ENCODE measurements around the gene ISG15. TPM values are rescaled to one million over a fixed set of nuclear protein-coding genes. Genes with fewer than 3 reads are reported as not detected.

ISG15 gene
- total and polyA plus RNA-seq, 2 experiments from 2014 or later: 73.4 to 110 TPM

DNA sequence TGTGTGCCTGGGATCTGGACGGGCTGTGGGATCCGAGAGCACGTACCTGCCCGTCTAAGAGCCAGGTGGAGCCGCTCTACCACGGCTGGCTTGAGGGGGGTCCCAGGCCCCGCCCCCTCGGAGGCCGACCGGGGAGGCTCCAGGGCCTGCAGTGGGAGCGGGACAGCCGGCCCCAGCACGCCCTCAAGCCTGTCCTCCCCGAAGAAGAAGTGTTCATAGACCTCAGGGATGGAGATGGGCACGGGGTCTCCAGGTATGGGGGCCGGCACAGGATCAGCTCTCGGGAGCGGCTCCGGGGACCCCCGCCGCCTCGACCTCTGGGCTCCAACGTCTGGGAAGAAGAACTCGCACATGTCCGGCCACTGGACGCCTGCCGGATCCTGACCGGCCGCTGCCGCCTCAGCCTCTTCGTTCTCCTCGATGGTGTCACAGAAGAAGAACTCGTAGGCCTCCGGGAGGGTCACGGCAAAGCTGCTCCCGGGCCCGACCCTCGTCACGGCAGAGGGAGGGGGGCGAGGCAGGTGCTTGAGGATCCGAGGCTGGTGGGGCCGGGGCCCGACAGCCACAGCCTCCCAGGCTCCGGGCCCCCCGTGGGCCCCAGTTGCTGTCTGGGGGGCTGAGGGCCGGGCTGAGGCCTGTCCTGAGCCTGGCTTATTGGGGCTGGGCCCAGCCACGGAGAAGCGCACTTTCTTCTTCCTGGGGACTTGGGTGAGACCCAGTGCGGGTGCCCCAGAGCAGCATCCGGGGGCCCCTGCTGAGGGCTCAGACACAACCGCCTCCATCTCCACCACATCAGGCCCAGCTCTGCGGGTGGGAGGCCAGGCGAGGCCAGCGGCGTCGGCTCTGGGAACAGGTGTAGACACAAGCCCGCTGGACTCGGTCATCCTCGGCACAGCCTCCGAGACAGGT is 34.2 kb upstream of the ISG15 start:
- peaks cover 30% of the 10 kb centered on the region for H3K27me3 ChIP-seq

DNA sequence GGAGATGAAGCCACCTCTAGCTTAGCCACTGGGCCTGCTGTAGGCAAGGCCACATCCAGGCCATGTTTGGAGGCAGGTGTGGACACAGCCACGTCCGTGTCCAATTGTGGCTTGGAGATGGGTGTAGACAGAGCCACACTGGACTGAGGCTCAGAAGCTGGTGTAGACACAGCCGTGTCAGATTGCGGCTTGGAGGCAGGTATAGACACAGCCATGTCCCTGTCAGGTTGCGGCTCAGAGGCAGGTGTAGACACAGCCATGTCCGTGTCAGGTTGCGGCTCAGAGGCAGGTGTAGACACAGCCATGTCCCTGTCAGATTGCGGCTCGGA is 33.6 kb upstream of the ISG15 start:
- Histone ChIP-seq H3K27me3 (peaks cover 26% of the 10 kb centered on the region), H3K4me1 (ENCODE audit: low read depth) (peaks cover 3% of the 10 kb centered on the region), H3K36me3 (no peaks in the 10 kb centered on the region), H3K4me3 (no peak overlapping the region), H3K27ac (no peak overlapping the region), H3K9me3 (ENCODE audit: low read depth) (no peaks in the 10 kb centered on the region)
- no peak for TF ChIP-seq CTCF (IDR thresholded peaks at IDR 0.05; ENCODE audit: low read depth, low read length)
- DNase-seq (ENCODE audit: low read depth in 1 of 2, low spot score in 1 of 2): no peak

More for the DNA sequence above, 34.2 kb upstream of the ISG15 start:
- Histone ChIP-seq H3K36me3 (no peaks in the 10 kb centered on the region), H3K27ac (no peak overlapping the region), H3K4me3 (no peak overlapping the region), H3K9me3 (ENCODE audit: low read depth) (no peaks in the 10 kb centered on the region), H3K4me1 (ENCODE audit: low read depth) (peaks cover 3% of the 10 kb centered on the region)
- TF ChIP-seq CTCF (IDR thresholded peaks at IDR 0.05; ENCODE audit: low read depth, low read length): no peak
- no peak for DNase-seq (ENCODE audit: low read depth in 1 of 2, low spot score in 1 of 2)

- no peak overlapping the region for H3K4me3 ChIP-seq
- no peak for TF ChIP-seq CTCF (IDR thresholded peaks at IDR 0.05; ENCODE audit: low read depth, low read length)
- no peaks in the 10 kb centered on the region for H3K36me3 ChIP-seq
- peaks cover 3% of the 10 kb centered on the region for H3K4me1 ChIP-seq (ENCODE audit: low read depth)
- no peak overlapping the region for H3K27ac ChIP-seq
- no peak for DNase-seq (ENCODE audit: low read depth in 1 of 2, low spot score in 1 of 2)
- peaks cover 28% of the 10 kb centered on the region for H3K27me3 ChIP-seq
- no peaks in the 10 kb centered on the region for H3K9me3 ChIP-seq (ENCODE audit: low read depth)
These were observed 33.1 kb upstream of the ISG15 start for GRCh38 chr1:980137-980571.

GRCh38 chr1:980602-981395 is 32.5 kb upstream of the ISG15 start:
- Histone ChIP-seq H3K4me1 (ENCODE audit: low read depth) (peaks cover 3% of the 10 kb centered on the region), H3K9me3 (ENCODE audit: low read depth) (no peaks in the 10 kb centered on the region), H3K27me3 (peaks cover 28% of the 10 kb centered on the region), H3K4me3 (no peak overlapping the region), H3K27ac (no peak overlapping the region), H3K36me3 (no peaks in the 10 kb centered on the region)
- no peak for DNase-seq (ENCODE audit: low read depth in 1 of 2, low spot score in 1 of 2)
- no peak for TF ChIP-seq CTCF (IDR thresholded peaks at IDR 0.05; ENCODE audit: low read depth, low read length)

DNA sequence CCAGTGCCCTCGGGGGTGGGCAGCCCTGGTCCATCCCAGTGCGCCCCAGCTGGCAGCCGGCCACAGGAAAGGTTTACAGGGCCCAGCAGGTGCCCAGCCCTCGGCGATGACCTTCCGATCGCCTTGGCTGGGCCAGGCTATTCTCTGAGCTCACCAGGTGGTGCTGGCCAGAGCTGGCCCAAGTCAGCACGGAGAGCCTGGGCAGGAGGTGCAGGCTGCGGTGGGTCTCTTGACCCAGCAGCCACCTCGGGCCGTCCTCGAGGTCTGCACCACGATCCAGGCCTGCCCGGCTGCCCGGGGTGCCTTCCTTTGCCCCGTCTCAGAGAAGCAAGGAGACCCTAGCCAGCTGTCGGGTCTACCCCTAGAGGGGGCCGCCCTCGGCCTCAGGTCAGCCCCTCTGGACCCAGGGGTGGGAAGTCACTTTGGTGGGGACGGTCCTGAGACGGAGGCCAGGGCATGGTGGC is 31.8 kb upstream of the ISG15 start:
- H3K27ac ChIP-seq: no peak overlapping the region
- peaks cover 35% of the 10 kb centered on the region for H3K27me3 ChIP-seq
- DNase-seq (ENCODE audit: low read depth in 1 of 2, low spot score in 1 of 2): no peak
- peaks cover 3% of the 10 kb centered on the region for H3K4me1 ChIP-seq (ENCODE audit: low read depth)
- H3K9me3 ChIP-seq (ENCODE audit: low read depth): no peaks in the 10 kb centered on the region
- no peak for TF ChIP-seq CTCF (IDR thresholded peaks at IDR 0.05; ENCODE audit: low read depth, low read length)
- H3K36me3 ChIP-seq: no peaks in the 10 kb centered on the region
- no peak overlapping the region for H3K4me3 ChIP-seq
